ENCODE results near the gene TRIM27.
"Not testable (repeated sequence)": the region's sequence is repeated elsewhere in the genome, so short reads cannot be mapped to it uniquely, and the experiment has no call there.

TRIM27 gene

GRCh38 chr6:28941684-28942448, 18.1 kb upstream of the TRIM27 start:
- no peak for FAIRE-seq

GRCh38 chr6:28940858-28941683, 17.3 kb upstream of the TRIM27 start:
- FAIRE-seq, result no peak

GRCh38 chr6:28940294-28940857, 16.6 kb upstream of the TRIM27 start:
- FAIRE-seq, result no peak

- no peak for FAIRE-seq
Measured at GRCh38 chr6:28933069-28933468, 9.3 kb upstream of the TRIM27 start.

GRCh38 chr6:28929887-28930620, 6.3 kb upstream of the TRIM27 start:
- FAIRE-seq, result no peak

GRCh38 chr6:28929339-28929738, 5.6 kb upstream of the TRIM27 start:
- FAIRE-seq, result not testable (repeated sequence)

- no peak for FAIRE-seq
Measured at GRCh38 chr6:28927846-28928245, 4.1 kb upstream of the TRIM27 start.

- no peak for FAIRE-seq
Measured at GRCh38 chr6:28922821-28923317, 916 bp downstream of the TRIM27 start.

GRCh38 chr6:28922004-28922820, 1.6 kb downstream of the TRIM27 start:
- FAIRE-seq, result no peak

- FAIRE-seq, result no peak
Measured at GRCh38 chr6:28920281-28920680, 3.5 kb downstream of the TRIM27 start.

- FAIRE-seq, result no peak
Measured at GRCh38 chr6:28914941-28915340, 8.8 kb downstream of the TRIM27 start.

GRCh38 chr6:28910901-28911690, 12.7 kb downstream of the TRIM27 start:
- FAIRE-seq, result no peak

- no peak for FAIRE-seq
Measured at GRCh38 chr6:28907394-28907793, 16.4 kb downstream of the TRIM27 start.

GRCh38 chr6:28906669-28907068, 17.1 kb downstream of the TRIM27 start:
- FAIRE-seq, result no peak

- no peak for FAIRE-seq
Measured at GRCh38 chr6:28903686-28904085, 20.1 kb downstream of the TRIM27 start.

GRCh38 chr6:28901831-28902230, 22.0 kb downstream of the TRIM27 start:
- no peak for FAIRE-seq

- no peak for FAIRE-seq
Measured at GRCh38 chr6:28900577-28901256, 23.1 kb downstream of the TRIM27 start.

- no peak for FAIRE-seq
Measured at GRCh38 chr6:28898710-28898965, 25.1 kb downstream of the TRIM27 start.

- no peak for FAIRE-seq
Measured at GRCh38 chr6:28897369-28897745, 26.4 kb downstream of the TRIM27 start.

GRCh38 chr6:28896505-28897368, 27.0 kb downstream of the TRIM27 start:
- no peak for FAIRE-seq
